Measurements from ENCODE around the gene LAMA2.

Gene LAMA2

DNA sequence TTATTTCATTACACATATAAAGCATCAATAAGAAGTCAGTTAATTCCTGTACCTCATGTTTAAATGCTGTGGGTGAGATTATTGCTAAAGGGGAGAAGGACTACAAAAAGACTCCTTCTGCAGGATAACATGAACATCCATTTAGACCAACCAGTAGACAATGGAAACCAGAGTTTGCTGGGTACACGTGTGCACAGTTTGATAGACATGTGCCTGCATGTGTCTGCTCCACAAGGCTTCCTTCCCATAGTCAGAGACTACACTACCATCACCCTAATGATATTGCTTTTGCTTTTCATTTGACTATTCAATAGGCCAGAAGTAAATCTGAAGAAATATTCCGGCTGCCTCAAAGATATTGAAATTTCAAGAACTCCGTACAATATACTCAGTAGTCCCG lies 595.4 kb downstream of the LAMA2 start:
- TF ChIP-seq, protein P1, sequence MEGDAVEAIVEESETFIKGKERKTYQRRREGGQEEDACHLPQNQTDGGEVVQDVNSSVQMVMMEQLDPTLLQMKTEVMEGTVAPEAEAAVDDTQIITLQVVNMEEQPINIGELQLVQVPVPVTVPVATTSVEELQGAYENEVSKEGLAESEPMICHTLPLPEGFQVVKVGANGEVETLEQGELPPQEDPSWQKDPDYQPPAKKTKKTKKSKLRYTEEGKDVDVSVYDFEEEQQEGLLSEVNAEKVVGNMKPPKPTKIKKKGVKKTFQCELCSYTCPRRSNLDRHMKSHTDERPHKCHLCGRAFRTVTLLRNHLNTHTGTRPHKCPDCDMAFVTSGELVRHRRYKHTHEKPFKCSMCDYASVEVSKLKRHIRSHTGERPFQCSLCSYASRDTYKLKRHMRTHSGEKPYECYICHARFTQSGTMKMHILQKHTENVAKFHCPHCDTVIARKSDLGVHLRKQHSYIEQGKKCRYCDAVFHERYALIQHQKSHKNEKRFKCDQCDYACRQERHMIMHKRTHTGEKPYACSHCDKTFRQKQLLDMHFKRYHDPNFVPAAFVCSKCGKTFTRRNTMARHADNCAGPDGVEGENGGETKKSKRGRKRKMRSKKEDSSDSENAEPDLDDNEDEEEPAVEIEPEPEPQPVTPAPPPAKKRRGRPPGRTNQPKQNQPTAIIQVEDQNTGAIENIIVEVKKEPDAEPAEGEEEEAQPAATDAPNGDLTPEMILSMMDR (IDR thresholded peaks at IDR 0.05; ENCODE audit: low read depth, low read length, missing control alignments) = no peak
- DNase-seq (ENCODE audit: extremely low read depth, low read depth) = no peak
- no peak overlapping the region for H3K4me3 ChIP-seq (replicated peaks; ENCODE audit: low read depth, low read length)

DNA sequence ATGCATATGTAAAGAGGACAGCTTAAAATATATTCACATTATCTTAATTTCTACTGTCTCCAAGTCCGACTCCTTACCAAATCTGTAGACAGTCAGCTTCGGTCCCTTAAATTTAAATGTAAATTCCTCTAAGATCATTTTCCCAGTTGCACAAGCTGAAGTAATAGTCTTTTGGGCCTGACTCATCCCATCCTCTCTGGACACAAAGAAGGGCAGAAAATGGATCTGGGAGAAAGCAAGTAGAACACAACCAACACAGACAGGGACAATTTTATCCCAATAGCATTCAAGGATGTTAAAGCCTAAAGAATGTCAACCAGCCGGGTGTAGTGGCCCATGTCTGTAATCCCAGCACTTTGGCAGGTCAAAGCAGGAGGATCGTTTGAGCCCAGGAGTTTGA lies 598.8 kb downstream of the LAMA2 start:
- H3K4me3 ChIP-seq (replicated peaks; ENCODE audit: low read depth, low read length) = no peak overlapping the region
- DNase-seq (ENCODE audit: extremely low read depth, low read depth) = no peak
- TF ChIP-seq, protein P1 (IDR thresholded peaks at IDR 0.05; ENCODE audit: low read depth, low read length, missing control alignments) = no peak

DNA sequence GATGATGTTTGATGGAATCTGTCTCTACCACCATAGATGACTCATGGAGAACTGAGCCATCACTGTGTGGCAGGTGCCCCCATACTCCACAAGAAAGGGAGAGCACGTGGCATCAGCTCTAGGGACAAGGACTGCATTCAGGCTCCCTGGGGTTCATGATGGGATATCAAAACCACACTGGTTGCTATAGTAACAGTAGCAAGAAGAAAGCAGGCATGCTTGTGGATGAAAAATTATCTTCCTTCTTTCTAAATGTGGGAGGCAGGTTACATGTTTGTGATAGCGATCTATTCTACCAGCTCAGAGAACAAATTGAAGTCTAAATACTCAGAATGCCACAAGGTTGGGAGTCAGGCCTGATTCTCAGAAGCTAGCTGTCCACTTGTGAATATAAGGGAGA lies 602.8 kb downstream of the LAMA2 start:
- no peak overlapping the region for H3K4me3 ChIP-seq (replicated peaks; ENCODE audit: low read depth, low read length)
- no peak for DNase-seq (ENCODE audit: extremely low read depth, low read depth)
- TF ChIP-seq, protein P1 (IDR thresholded peaks at IDR 0.05; ENCODE audit: low read depth, low read length, missing control alignments) = no peak

DNA sequence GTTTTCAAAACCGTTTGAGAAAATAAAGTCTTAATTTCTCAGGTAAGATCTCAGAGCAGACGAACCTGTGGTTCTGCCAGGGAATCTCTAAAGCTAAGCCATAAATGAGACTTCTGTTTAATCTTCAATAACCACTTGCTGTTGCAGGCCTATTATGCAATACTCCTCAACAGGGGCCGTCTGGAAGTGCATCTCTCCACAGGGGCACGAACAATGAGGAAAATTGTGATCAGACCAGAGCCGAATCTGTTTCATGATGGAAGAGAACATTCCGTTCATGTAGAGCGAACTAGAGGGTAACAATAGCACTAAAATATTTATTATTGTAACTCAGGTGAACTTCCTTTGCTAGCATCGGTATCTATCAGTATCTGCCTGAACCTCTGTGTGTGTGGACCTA lies 603.4 kb downstream of the LAMA2 start:
- TF ChIP-seq, protein P1 (IDR thresholded peaks at IDR 0.05; ENCODE audit: low read depth, low read length, missing control alignments) = no peak
- DNase-seq (ENCODE audit: extremely low read depth, low read depth) = no peak
- no peak overlapping the region for H3K4me3 ChIP-seq (replicated peaks; ENCODE audit: low read depth, low read length)

DNA sequence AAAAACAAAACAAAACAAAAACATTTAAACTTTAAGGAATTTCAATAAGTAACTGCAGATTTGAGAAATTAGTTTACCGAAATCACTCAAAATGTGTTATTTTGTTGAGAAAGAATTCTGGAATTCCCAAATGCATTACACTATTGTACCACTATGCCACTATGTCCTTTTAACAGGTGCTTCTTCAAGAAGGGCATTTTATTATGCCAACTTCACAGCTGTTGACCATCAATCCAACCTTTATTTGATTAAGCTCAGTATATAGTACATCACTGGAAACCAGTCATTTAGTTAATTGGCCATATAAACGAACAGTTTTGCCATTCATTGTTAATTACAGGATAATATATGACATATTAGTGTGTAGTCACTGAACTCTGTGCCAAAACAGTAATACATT lies 605.4 kb downstream of the LAMA2 start:
- H3K4me3 ChIP-seq (replicated peaks; ENCODE audit: low read depth, low read length) = no peak overlapping the region
- TF ChIP-seq, protein P1 (IDR thresholded peaks at IDR 0.05; ENCODE audit: low read depth, low read length, missing control alignments) = no peak
- DNase-seq (ENCODE audit: extremely low read depth, low read depth) = no peak

DNA sequence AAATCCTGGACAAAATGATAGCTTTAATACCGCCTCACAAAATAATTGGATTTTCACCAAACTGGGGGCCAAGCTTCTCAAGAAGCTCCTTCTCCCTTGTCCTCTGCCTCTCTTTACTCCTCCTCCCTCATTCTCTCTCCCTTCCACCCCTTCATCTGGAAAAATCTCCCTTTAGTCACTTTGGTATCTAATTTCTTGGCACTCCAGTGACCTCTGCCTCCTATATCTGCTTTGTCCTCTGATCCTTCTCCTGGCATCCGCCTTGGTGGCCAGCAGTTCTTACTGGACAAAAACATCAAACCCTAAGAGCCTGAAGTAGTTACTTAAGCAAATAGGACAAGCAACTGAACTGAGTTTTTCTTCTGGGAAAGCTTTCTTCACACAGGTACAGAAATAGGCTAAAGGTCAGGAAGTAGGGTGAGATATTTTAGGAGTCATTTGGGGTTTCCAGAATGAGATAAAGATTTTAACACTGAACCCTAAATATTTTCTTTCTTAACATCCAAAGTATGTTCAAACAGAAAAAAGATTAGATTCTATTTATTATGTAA lies 606.4 kb downstream of the LAMA2 start:
- TF ChIP-seq, protein P1 (IDR thresholded peaks at IDR 0.05; ENCODE audit: low read depth, low read length, missing control alignments) = no peak
- no peak for DNase-seq (ENCODE audit: extremely low read depth, low read depth)
- H3K4me3 ChIP-seq (replicated peaks; ENCODE audit: low read depth, low read length) = no peak overlapping the region

All from HFF-Myc (cell line).